K562 (cell line): ENCODE results near the gene COX4I2. TPM values are rescaled to one million over a fixed set of nuclear protein-coding genes. Genes with fewer than 3 reads are reported as not detected.

Experiments
- BRD9 ChIP-seq: fragments of 450-650 bp; IDR thresholded peaks from 2 replicates; pipeline ENCODE4 v1.6.1; 2018; ENCODE audit warnings: low read depth; ENCODE audit not compliant: partially characterized antibody
- CHD1 ChIP-seq: fragments of 200-600 bp; sonication (generic); IDR thresholded peaks from one replicate; pipeline ENCODE4 v1.6.1; 2012; ENCODE audit warnings: mild to moderate bottlenecking, moderate library complexity, low read length, inconsistent platforms
- DMBX1 ChIP-seq: fragments of 250-450 bp; sonication (Bioruptor Pico); IDR thresholded peaks from 2 replicates; pipeline ENCODE4 v1.8.0; 2022; ENCODE audit warnings: inconsistent platforms, mild to moderate bottlenecking, moderate library complexity, borderline replicate concordance
- WHSC1 ChIP-seq: IDR thresholded peaks from one replicate; pipeline ENCODE4 v1.6.1; 2012; ENCODE audit warnings: low read length, control low read depth, inconsistent platforms
- ZC3H8 ChIP-seq: fragments of 450-650 bp; IDR thresholded peaks from 2 replicates; pipeline ENCODE4 v1.6.1; 2017
- polyA plus RNA-seq, 8 experiments: library from polyadenylated mRNA; depleted of rRNA in 4 of 8; stranded (reverse) in 5 of 8; unstranded in 3 of 8; fragments of >200 nt; fragmentation: Nextera tagmentation in 2 of 8; fragmentation: Illumina TruSeq in 1 of 8; extraction: Ambion mirVana in 2 of 8; extraction: Trizol in 1 of 8; gene quantifications; 2 replicates each; pipeline versions ENCODE4 v1.2.1 to v1.2.3, GENCODE V29; 2011 to 2014; ENCODE audit warnings: inconsistent platforms in 1 of 8, missing spikeins in 1 of 8
- total RNA-seq, 7 experiments: library from RNA; depleted of rRNA in 6 of 7; stranded (reverse); fragments of >200 nt in 6 of 7; fragmentation: Illumina TruSeq in 2 of 7; extraction: Trizol in 2 of 7; gene quantifications; 2 replicates each; pipeline versions ENCODE4 v1.2.1 to v1.2.3, GENCODE V29; 2011 to 2021; ENCODE audit warnings: low replicate concordance in 1 of 7
- TF ChIP-seq, protein P1 (sequence below): fragments of 250-450 bp; sonication (Bioruptor Pico); IDR thresholded peaks from 2 replicates; pipeline ENCODE4 v1.5.0; 2021; ENCODE audit warnings: mild to moderate bottlenecking, borderline replicate concordance
- TF ChIP-seq, protein P2 (sequence below), 2 experiments: fragments of 450-650 bp in 1 of 2; sonication (generic) in 1 of 2; formaldehyde crosslinking in 1 of 2; IDR thresholded peaks; 2 replicates each; pipeline versions ENCODE4 v1.7.1 to v1.9.0; 2016 to 2022; ENCODE audit warnings: inconsistent platforms in 1 of 2, mild to moderate bottlenecking in 1 of 2, missing genetic modification reagents in 1 of 2
- TF ChIP-seq, protein P3 (sequence below): fragments of 450-650 bp; IDR thresholded peaks from 2 replicates; pipeline ENCODE4 v1.6.1; 2016; ENCODE audit warnings: low read depth

COX4I2 gene
- total and polyA plus RNA-seq, 9 of the 15 experiments (the other 6 are each of a cell fraction or from before 2014, with no cell fraction given) = not detected

DNA sequence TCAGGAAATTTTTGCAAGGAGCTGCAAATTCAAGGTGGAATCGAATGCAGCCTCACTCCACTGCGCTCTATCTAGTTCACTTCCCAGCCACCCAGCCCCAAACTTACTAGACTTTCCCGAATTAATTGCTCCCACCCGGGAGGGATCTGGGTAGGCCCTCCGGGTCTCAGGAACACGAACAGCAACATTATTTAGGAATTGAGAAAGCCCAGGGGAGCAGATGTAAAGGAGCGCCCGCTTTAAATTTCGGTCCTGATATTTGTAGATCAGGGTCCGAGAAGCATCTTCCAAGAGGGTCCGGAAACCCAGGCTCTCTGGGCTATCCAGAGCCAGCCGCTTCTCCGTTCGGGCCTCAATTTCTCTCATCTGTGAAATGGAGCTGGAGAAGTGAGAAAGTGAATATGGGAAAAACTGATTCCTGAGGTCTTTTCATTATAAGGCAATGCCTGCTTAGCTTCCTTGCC is 33.1 kb upstream of the COX4I2 start (continued):
- TF ChIP-seq, protein P1, sequence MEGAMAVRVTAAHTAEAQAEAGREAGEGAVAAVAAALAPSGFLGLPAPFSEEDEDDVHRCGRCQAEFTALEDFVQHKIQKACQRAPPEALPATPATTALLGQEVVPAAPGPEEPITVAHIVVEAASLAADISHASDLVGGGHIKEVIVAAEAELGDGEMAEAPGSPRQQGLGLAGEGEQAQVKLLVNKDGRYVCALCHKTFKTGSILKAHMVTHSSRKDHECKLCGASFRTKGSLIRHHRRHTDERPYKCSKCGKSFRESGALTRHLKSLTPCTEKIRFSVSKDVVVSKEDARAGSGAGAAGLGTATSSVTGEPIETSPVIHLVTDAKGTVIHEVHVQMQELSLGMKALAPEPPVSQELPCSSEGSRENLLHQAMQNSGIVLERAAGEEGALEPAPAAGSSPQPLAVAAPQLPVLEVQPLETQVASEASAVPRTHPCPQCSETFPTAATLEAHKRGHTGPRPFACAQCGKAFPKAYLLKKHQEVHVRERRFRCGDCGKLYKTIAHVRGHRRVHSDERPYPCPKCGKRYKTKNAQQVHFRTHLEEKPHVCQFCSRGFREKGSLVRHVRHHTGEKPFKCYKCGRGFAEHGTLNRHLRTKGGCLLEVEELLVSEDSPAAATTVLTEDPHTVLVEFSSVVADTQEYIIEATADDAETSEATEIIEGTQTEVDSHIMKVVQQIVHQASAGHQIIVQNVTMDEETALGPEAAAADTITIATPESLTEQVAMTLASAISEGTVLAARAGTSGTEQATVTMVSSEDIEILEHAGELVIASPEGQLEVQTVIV = no peak
- TF ChIP-seq, protein P2, sequence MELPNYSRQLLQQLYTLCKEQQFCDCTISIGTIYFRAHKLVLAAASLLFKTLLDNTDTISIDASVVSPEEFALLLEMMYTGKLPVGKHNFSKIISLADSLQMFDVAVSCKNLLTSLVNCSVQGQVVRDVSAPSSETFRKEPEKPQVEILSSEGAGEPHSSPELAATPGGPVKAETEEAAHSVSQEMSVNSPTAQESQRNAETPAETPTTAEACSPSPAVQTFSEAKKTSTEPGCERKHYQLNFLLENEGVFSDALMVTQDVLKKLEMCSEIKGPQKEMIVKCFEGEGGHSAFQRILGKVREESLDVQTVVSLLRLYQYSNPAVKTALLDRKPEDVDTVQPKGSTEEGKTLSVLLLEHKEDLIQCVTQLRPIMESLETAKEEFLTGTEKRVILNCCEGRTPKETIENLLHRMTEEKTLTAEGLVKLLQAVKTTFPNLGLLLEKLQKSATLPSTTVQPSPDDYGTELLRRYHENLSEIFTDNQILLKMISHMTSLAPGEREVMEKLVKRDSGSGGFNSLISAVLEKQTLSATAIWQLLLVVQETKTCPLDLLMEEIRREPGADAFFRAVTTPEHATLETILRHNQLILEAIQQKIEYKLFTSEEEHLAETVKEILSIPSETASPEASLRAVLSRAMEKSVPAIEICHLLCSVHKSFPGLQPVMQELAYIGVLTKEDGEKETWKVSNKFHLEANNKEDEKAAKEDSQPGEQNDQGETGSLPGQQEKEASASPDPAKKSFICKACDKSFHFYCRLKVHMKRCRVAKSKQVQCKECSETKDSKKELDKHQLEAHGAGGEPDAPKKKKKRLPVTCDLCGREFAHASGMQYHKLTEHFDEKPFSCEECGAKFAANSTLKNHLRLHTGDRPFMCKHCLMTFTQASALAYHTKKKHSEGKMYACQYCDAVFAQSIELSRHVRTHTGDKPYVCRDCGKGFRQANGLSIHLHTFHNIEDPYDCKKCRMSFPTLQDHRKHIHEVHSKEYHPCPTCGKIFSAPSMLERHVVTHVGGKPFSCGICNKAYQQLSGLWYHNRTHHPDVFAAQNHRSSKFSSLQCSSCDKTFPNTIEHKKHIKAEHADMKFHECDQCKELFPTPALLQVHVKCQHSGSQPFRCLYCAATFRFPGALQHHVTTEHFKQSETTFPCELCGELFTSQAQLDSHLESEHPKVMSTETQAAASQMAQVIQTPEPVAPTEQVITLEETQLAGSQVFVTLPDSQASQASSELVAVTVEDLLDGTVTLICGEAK (IDR thresholded peaks at IDR 0.05) = peak; percentile 44; the same call in 1 of the 2 replicates
- TF ChIP-seq, protein P2 (CRISPR knock-in tag; IDR thresholded peaks at IDR 0.05) = no peak
- TF ChIP-seq ZC3H8 (no peak), DMBX1 (CRISPR knock-in tag) (no peak), CHD1 (peak; percentile 84), WHSC1 (no peak), BRD9 (peak; percentile 23)
- TF ChIP-seq, protein P3, sequence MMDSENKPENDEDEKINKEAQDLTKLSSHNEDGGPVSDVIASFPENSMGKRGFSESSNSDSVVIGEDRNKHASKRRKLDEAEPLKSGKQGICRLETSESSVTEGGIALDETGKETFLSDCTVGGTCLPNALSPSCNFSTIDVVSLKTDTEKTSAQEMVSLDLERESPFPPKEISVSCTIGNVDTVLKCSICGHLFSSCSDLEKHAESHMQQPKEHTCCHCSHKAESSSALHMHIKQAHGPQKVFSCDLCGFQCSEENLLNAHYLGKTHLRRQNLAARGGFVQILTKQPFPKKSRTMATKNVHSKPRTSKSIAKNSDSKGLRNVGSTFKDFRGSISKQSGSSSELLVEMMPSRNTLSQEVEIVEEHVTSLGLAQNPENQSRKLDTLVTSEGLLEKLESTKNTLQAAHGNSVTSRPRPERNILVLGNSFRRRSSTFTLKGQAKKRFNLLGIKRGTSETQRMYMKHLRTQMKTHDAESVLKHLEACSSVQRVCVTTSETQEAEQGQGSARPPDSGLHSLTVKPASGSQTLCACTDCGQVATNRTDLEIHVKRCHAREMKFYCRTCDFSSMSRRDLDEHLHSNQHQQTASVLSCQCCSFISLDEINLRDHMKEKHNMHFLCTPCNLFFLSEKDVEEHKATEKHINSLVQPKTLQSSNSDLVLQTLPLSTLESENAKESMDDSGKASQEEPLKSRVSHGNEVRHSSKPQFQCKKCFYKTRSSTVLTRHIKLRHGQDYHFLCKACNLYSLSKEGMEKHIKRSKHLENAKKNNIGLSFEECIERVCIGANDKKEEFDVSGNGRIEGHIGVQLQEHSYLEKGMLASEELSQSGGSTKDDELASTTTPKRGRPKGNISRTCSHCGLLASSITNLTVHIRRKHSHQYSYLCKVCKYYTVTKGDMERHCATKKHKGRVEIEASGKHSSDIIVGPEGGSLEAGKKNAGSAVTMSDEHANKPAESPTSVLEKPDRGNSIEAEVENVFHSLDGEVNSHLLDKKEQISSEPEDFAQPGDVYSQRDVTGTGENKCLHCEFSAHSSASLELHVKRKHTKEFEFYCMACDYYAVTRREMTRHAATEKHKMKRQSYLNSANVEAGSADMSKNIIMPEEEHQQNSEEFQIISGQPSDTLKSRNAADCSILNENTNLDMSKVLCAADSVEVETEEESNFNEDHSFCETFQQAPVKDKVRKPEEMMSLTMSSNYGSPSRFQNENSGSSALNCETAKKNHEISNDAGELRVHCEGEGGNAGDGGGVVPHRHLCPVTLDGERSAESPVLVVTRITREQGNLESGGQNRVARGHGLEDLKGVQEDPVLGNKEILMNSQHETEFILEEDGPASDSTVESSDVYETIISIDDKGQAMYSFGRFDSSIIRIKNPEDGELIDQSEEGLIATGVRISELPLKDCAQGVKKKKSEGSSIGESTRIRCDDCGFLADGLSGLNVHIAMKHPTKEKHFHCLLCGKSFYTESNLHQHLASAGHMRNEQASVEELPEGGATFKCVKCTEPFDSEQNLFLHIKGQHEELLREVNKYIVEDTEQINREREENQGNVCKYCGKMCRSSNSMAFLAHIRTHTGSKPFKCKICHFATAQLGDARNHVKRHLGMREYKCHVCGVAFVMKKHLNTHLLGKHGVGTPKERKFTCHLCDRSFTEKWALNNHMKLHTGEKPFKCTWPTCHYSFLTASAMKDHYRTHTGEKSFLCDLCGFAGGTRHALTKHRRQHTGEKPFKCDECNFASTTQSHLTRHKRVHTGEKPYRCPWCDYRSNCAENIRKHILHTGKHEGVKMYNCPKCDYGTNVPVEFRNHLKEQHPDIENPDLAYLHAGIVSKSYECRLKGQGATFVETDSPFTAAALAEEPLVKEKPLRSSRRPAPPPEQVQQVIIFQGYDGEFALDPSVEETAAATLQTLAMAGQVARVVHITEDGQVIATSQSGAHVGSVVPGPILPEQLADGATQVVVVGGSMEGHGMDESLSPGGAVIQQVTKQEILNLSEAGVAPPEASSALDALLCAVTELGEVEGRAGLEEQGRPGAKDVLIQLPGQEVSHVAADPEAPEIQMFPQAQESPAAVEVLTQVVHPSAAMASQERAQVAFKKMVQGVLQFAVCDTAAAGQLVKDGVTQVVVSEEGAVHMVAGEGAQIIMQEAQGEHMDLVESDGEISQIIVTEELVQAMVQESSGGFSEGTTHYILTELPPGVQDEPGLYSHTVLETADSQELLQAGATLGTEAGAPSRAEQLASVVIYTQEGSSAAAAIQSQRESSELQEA = no peak
